ENCODE results near the gene RHOBTB3.

Gene RHOBTB3

DNA sequence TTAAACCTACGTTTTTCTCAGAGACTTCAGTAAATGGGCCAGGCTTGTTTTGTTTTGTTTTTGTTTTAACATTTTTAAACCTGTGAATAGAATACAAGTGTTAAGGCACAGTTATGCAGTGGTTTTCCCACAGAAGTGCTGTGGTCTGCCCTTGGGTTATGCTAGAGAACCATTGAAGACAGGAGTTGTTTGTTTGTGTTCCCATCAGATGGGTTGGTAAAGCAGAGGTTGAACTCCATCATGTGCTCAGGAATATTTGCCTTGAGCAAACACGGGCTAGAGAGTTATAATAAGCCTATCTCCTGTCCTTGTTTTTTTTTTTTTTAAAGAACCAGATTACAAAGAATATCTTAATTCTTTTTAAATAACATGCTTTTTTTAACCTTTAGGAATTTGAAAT lies 28.5 kb downstream of the RHOBTB3 start:
- peak overlapping the region; percentile 61 for H3K9ac ChIP-seq (ENCODE audit: low read depth, low read length)
- H3K4me3 ChIP-seq (ENCODE audit: low read length) = peak overlapping the region; percentile 16
- H3K4me2 ChIP-seq (ENCODE audit: low read length) = peak overlapping the region; percentile 51

DNA sequence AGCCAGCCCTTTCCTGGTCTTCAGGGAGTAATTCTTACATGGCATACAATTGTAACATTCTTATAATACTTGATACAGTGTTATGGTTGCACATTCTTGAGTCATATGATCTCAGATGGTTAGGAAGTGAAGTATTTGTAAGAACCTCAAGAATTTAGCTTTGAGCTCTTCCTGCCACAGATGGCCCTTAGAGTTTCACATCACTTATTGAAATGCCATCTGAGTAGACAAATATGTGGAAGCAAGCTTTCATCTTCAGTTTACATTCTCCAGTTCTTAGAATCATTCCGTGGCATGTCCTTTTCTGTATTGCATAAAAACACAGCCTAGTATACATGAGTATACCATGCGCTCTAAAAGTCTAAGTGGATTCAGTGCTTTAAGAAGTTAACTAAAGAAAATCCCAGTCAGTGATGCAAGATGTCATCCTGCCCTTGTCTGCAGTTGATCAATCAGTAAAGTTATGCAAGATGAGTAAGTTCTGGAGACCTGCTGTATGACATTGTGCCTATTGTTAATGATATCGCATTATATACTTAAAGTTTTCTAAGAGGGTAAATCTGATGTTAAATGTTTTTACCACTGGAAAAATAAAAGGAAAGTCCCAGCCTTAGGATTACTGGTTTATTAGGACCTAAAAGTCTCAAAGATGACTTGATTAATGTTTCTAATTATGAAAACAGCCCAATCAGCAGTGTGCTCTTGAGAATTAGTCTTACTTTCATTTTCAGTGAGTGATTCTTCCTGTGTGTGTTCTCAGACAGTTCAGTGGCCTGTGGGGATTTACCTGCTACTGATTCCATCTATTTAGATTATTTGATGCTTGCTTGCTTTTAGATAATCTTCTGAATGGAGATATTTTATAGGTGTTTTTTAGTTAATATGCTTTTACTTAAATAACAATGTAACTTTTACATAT lies 29.4 kb downstream of the RHOBTB3 start:
- Histone ChIP-seq H3K4me2 (ENCODE audit: low read length) (peak overlapping the region; percentile 74), H3K4me1 (ENCODE audit: control insufficient read depth, insufficient read depth, low read length) (peaks cover 44% of the 10 kb centered on the region), H3K9ac (ENCODE audit: low read depth, low read length) (peak overlapping the region; percentile 74), H3K27me3 (ENCODE audit: control insufficient read depth, insufficient read depth, low read length) (no peaks in the 10 kb centered on the region), H3K4me3 (ENCODE audit: low read length) (peak overlapping the region; percentile 45), H3K9me3 (replicated peaks; ENCODE audit: low read length) (no peaks in the 10 kb centered on the region), H3K36me3 (ENCODE audit: insufficient read depth, low read length) (peaks cover 38% of the 10 kb centered on the region)

More for the DNA sequence above, 28.5 kb downstream of the RHOBTB3 start:
- Histone ChIP-seq H3K36me3 (ENCODE audit: insufficient read depth, low read length) (peaks cover 41% of the 10 kb centered on the region), H3K4me1 (ENCODE audit: control insufficient read depth, insufficient read depth, low read length) (peaks cover 44% of the 10 kb centered on the region), H3K27me3 (ENCODE audit: control insufficient read depth, insufficient read depth, low read length) (no peaks in the 10 kb centered on the region), H3K9me3 (replicated peaks; ENCODE audit: low read length) (no peaks in the 10 kb centered on the region)

DNA sequence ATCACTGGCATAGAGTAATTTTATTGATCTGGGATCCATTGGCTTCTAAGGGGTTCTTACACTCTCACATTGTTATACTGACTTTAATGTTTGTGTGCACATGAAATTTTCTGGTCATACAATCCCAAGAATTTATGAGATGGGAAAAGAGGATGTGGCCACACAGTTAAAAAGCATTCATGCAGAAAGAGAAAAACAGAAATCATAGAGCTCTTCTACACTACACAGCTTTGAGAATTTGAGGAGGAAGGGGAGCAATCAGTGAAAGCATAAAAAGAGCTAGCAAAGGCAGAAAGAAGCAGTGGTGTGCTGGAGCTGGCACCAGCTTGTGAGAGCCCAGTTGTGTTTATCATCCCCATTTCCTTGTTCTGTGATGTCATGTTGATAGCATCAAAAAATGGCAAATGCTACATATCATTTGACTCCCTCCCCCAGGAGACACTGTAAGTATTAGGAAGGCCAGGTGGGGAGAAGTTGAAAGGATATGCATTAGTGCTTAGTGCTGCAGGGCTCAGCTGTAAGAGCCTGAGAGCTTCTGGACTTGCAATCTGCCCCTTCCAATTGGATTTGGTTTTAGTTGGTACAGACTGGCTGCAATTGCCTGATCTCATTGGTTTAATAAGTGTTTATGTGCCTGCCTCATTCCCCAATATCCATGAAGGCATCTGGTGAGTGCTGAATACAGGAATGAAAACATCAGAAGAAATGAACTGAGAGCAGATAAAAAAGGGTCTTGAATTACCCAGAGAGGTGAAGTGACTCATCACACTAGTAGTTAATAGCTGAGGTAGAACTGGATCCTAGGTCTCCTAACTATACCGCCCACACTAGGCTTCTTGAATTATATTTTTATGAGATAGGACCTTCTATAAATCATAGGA lies 30.9 kb downstream of the RHOBTB3 start:
- peaks cover 44% of the 10 kb centered on the region for H3K4me1 ChIP-seq (ENCODE audit: control insufficient read depth, insufficient read depth, low read length)
- no peaks in the 10 kb centered on the region for H3K9me3 ChIP-seq (replicated peaks; ENCODE audit: low read length)
- peaks cover 36% of the 10 kb centered on the region for H3K36me3 ChIP-seq (ENCODE audit: insufficient read depth, low read length)
- peak overlapping the region; percentile 51 for H3K4me2 ChIP-seq (ENCODE audit: low read length)
- H3K27me3 ChIP-seq (ENCODE audit: control insufficient read depth, insufficient read depth, low read length) = no peaks in the 10 kb centered on the region
- peak overlapping the region; percentile 74 for H3K9ac ChIP-seq (ENCODE audit: low read depth, low read length)
- H3K4me3 ChIP-seq (ENCODE audit: low read length) = peak overlapping the region; percentile 25

DNA sequence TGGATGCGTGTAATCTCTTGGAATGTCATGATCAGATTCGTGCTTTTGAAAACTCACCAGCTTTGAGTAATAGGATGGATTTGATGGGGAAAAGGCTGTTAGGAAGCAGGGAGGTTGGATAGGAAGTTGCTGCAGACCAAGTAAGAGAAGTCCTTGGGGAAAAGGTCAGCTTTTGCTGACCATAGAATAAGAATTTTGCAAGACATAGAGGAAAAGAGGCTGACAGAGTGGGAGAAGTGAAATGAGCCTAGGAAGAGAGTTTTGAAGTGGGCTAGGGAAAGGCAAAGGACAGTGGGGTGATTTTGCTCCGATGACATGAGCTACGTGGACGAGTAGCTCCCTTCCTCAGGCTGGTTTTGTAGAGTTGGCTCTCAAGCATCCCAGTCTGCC lies 31.5 kb downstream of the RHOBTB3 start:
- no peak overlapping the region for H3K4me3 ChIP-seq (ENCODE audit: low read length)
- H3K9me3 ChIP-seq (replicated peaks; ENCODE audit: low read length) = no peaks in the 10 kb centered on the region
- H3K9ac ChIP-seq (ENCODE audit: low read depth, low read length) = no peak overlapping the region
- peaks cover 44% of the 10 kb centered on the region for H3K4me1 ChIP-seq (ENCODE audit: control insufficient read depth, insufficient read depth, low read length)
- peaks cover 34% of the 10 kb centered on the region for H3K36me3 ChIP-seq (ENCODE audit: insufficient read depth, low read length)
- no peaks in the 10 kb centered on the region for H3K27me3 ChIP-seq (ENCODE audit: control insufficient read depth, insufficient read depth, low read length)
- H3K4me2 ChIP-seq (ENCODE audit: low read length) = no peak overlapping the region

DNA sequence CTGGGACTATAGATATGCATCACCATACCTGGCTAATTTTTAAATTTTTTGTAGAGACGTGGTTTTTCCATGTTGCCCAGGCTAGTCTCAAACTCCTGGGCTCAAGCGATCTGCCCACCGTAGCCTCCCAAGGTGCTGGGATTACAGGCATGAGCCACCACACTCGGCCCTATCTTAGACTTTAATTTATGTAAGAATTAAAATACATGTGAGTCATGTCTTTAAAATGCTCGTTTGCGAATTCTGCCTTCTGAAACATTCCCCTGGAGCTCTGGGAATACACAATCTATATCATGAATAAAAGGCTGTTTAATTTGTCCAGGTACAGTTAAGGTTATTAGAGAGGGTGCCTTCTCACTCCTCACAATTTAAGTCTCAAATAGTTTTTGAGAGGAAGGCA lies 32.8 kb downstream of the RHOBTB3 start:
- no peak overlapping the region for H3K4me3 ChIP-seq (ENCODE audit: low read length)
- H3K9ac ChIP-seq (ENCODE audit: low read depth, low read length) = no peak overlapping the region
- H3K9me3 ChIP-seq (replicated peaks; ENCODE audit: low read length) = no peaks in the 10 kb centered on the region
- peaks cover 37% of the 10 kb centered on the region for H3K36me3 ChIP-seq (ENCODE audit: insufficient read depth, low read length)
- no peaks in the 10 kb centered on the region for H3K27me3 ChIP-seq (ENCODE audit: control insufficient read depth, insufficient read depth, low read length)
- no peak overlapping the region for H3K4me2 ChIP-seq (ENCODE audit: low read length)
- peaks cover 37% of the 10 kb centered on the region for H3K4me1 ChIP-seq (ENCODE audit: control insufficient read depth, insufficient read depth, low read length)

DNA sequence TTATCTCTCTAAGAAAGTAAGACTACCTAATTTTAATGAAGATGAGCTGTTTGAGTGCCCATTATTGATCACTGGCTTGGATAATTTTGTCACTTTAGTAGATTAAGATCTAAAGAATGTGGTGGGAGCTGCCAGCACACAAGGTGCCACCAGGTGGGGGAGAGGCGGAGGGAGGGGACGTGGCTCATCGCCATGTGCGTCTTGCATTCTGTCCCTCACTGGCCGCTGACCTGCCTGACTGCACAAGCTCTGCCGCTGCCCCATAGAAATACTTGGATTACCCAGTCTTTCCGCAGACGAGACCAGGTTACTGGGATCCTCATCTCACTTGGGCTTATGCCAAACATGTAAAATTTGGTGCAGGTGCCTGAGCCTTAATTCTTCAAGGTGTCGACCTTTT lies 37.6 kb downstream of the RHOBTB3 start:
- H3K9me3 ChIP-seq (replicated peaks; ENCODE audit: low read length) = no peaks in the 10 kb centered on the region
- peaks cover 71% of the 10 kb centered on the region for H3K36me3 ChIP-seq (ENCODE audit: insufficient read depth, low read length)
- no peak overlapping the region for H3K4me2 ChIP-seq (ENCODE audit: low read length)
- peaks cover 12% of the 10 kb centered on the region for H3K4me1 ChIP-seq (ENCODE audit: control insufficient read depth, insufficient read depth, low read length)
- no peak overlapping the region for H3K9ac ChIP-seq (ENCODE audit: low read depth, low read length)
- H3K4me3 ChIP-seq (ENCODE audit: low read length) = no peak overlapping the region
- no peaks in the 10 kb centered on the region for H3K27me3 ChIP-seq (ENCODE audit: control insufficient read depth, insufficient read depth, low read length)

DNA sequence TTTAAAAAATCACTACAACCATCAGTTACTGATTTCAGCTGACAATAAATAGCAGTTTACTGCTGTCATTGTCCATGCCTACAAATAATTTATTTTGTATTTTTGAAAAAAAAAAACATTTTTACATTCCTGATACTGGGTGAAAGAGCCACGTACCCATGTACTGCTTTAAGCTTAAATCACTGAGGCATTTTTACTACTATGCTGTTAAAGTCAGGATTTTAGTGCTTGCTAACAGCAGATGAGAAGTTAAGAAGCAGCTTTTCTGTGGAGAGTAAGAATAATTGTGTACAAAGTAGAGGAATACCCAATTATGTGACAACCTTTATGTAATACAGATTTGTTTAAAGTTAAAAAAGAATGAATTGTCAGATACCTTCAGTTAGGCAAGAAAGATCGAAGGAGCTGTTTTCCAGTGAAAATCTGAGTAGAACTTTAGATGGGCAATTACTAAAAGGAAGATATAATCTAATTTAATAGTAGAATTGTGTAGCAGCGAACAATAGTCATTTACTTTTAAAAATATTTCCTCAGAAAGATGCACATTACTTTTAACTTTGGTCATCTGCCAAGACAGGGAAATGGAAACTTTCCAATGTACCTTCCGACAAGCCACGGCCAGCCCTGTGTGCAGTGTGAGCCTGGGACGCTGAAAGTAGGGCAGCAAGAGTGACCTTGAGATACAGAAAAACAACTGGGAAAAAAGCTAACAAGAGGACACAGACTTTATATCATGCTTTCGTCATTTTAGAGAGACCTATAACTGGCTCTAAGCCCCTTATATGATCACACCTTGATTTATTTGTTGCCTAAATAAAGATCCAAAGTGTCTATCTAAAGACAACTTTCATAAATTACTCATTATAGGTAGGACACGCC lies 39.9 kb downstream of the RHOBTB3 start:
- no peaks in the 10 kb centered on the region for H3K9me3 ChIP-seq (replicated peaks; ENCODE audit: low read length)
- H3K27me3 ChIP-seq (ENCODE audit: control insufficient read depth, insufficient read depth, low read length) = no peaks in the 10 kb centered on the region
- no peak overlapping the region for H3K9ac ChIP-seq (ENCODE audit: low read depth, low read length)
- peaks cover 61% of the 10 kb centered on the region for H3K36me3 ChIP-seq (ENCODE audit: insufficient read depth, low read length)
- no peak overlapping the region for H3K4me3 ChIP-seq (ENCODE audit: low read length)
- no peak overlapping the region for H3K4me2 ChIP-seq (ENCODE audit: low read length)
- H3K4me1 ChIP-seq (ENCODE audit: control insufficient read depth, insufficient read depth, low read length) = peaks cover 21% of the 10 kb centered on the region

DNA sequence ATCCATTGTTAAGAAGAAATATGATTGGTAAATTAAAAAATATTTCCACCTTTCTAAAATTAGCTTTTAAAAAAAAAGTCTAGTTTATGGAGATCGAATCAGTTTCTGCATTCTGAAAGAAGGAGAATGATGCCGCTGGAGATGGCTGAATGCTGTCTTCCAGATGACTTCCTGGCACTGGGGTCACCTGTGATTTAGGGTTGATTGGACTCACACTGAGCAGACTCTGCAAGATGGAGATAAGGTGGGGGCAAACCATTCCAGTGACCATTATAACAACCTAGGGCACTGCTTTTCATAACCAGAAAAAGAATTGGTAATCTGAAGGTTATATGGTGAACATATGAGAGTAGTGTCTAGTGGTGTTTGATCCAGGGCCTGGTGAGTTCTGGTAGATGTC lies 40.8 kb downstream of the RHOBTB3 start:
- no peak overlapping the region for H3K9ac ChIP-seq (ENCODE audit: low read depth, low read length)
- peaks cover 21% of the 10 kb centered on the region for H3K4me1 ChIP-seq (ENCODE audit: control insufficient read depth, insufficient read depth, low read length)
- no peak overlapping the region for H3K4me3 ChIP-seq (ENCODE audit: low read length)
- no peak overlapping the region for H3K4me2 ChIP-seq (ENCODE audit: low read length)
- H3K36me3 ChIP-seq (ENCODE audit: insufficient read depth, low read length) = peaks cover 55% of the 10 kb centered on the region
- H3K27me3 ChIP-seq (ENCODE audit: control insufficient read depth, insufficient read depth, low read length) = no peaks in the 10 kb centered on the region
- no peaks in the 10 kb centered on the region for H3K9me3 ChIP-seq (replicated peaks; ENCODE audit: low read length)

DNA sequence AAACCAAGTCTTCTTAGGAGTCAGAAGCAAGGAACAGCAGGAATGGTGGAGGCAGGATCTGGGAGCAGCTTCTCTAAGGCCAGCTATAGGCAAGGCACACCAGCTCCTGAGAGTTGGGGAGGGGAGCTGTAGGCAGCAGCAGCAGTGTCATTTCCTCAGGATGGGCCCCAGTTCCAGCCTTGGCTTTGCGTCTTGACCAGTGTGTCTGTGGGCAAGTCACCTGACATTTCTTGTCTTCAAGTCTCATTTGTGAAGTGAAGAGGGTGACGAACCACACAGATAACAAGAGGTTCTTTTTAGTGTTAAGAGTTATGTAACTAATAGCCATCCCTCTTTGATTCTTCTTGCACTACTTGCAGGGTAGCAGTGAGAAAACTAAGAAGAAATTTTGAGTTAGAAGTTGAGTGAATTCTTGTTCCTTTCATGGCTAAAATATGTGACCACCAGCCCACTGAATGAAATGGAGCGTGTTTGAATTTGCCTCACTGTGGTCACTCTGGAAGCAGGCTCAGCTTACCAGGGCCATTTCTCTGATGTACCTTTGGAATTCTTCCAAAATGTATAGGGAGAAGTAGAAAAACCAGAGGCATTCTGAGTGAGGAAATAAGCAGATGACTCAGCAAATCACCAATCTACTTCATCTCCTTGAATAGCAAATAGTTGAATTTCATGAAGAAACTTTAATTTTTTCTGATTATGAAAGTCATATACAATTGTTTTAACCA lies 42.4 kb downstream of the RHOBTB3 start:
- Histone ChIP-seq H3K27me3 (ENCODE audit: control insufficient read depth, insufficient read depth, low read length) (no peaks in the 10 kb centered on the region), H3K9me3 (replicated peaks; ENCODE audit: low read length) (no peaks in the 10 kb centered on the region), H3K4me2 (ENCODE audit: low read length) (peak overlapping the region; percentile 35), H3K4me3 (ENCODE audit: low read length) (peak overlapping the region; percentile 2), H3K36me3 (ENCODE audit: insufficient read depth, low read length) (peaks cover 46% of the 10 kb centered on the region), H3K4me1 (ENCODE audit: control insufficient read depth, insufficient read depth, low read length) (peaks cover 21% of the 10 kb centered on the region), H3K9ac (ENCODE audit: low read depth, low read length) (no peak overlapping the region)

DNA sequence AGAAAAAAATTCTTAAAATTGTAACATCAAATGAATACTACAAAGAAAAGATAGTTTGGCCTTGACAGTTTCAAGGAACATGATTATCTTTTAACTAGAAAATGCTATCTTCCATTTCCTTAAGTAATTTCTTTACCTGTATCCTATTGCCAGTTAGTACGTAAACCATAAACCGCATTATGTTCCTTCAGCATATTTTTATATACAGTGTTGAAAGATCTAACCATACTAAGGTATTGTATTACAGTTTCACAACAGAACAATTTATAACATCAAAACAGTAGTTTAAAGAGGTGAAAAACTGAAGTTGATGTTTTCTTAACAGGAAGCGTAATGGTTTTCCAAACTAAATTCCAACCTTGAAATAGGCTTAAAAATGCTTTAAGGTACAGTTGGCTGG lies 46.3 kb downstream of the RHOBTB3 start:
- Histone ChIP-seq H3K9ac (ENCODE audit: low read depth, low read length) (no peak overlapping the region), H3K4me2 (ENCODE audit: low read length) (no peak overlapping the region), H3K27me3 (ENCODE audit: control insufficient read depth, insufficient read depth, low read length) (no peaks in the 10 kb centered on the region), H3K9me3 (replicated peaks; ENCODE audit: low read length) (no peaks in the 10 kb centered on the region), H3K36me3 (ENCODE audit: insufficient read depth, low read length) (peaks cover 35% of the 10 kb centered on the region), H3K4me3 (ENCODE audit: low read length) (no peak overlapping the region), H3K4me1 (ENCODE audit: control insufficient read depth, insufficient read depth, low read length) (peaks cover 43% of the 10 kb centered on the region)

Data from skeletal muscle satellite cell (primary cell).